Measurements from ENCODE around the gene ZC3H18.

Gene ZC3H18

GRCh38 chr16:88529596-88529995 is 40.6 kb upstream of the ZC3H18 start:
- no peak overlapping the region for H3K4me3 ChIP-seq (ENCODE audit: low read depth, low read length)
- TF ChIP-seq CTCF (IDR thresholded peaks at IDR 0.05; ENCODE audit: borderline replicate concordance, insufficient read depth, low read depth, low read length), result no peak

GRCh38 chr16:88530051-88530857 is 39.9 kb upstream of the ZC3H18 start:
- TF ChIP-seq CTCF (IDR thresholded peaks at IDR 0.05; ENCODE audit: borderline replicate concordance, insufficient read depth, low read depth, low read length), result no peak
- no peak overlapping the region for H3K4me3 ChIP-seq (ENCODE audit: low read depth, low read length)

GRCh38 chr16:88530858-88531203 is 39.4 kb upstream of the ZC3H18 start:
- no peak overlapping the region for H3K4me3 ChIP-seq (ENCODE audit: low read depth, low read length)
- no peak for TF ChIP-seq CTCF (IDR thresholded peaks at IDR 0.05; ENCODE audit: borderline replicate concordance, insufficient read depth, low read depth, low read length)

- no peak for TF ChIP-seq CTCF (IDR thresholded peaks at IDR 0.05; ENCODE audit: borderline replicate concordance, insufficient read depth, low read depth, low read length)
- no peak overlapping the region for H3K4me3 ChIP-seq (ENCODE audit: low read depth, low read length)
Observed at GRCh38 chr16:88531346-88531745, 38.9 kb upstream of the ZC3H18 start.

- no peak overlapping the region for H3K4me3 ChIP-seq (ENCODE audit: low read depth, low read length)
- no peak for TF ChIP-seq CTCF (IDR thresholded peaks at IDR 0.05; ENCODE audit: borderline replicate concordance, insufficient read depth, low read depth, low read length)
Observed at GRCh38 chr16:88531931-88532433, 38.2 kb upstream of the ZC3H18 start.

GRCh38 chr16:88532434-88533241 is 37.6 kb upstream of the ZC3H18 start:
- no peak for TF ChIP-seq CTCF (IDR thresholded peaks at IDR 0.05; ENCODE audit: borderline replicate concordance, insufficient read depth, low read depth, low read length)
- no peak overlapping the region for H3K4me3 ChIP-seq (ENCODE audit: low read depth, low read length)
